ENCODE data around the gene ACTL6A.

Gene ACTL6A

GRCh38 chr3:179590669-179591068, 27.9 kb downstream of the ACTL6A start:
- DNase-seq (ENCODE audit: low read depth, low spot score) = no peak

GRCh38 chr3:179591313-179591712, 28.6 kb downstream of the ACTL6A start:
- no peak for DNase-seq (ENCODE audit: low read depth, low spot score)

GRCh38 chr3:179599531-179599930, 36.8 kb downstream of the ACTL6A start:
- DNase-seq (ENCODE audit: low read depth, low spot score) = no peak

GRCh38 chr3:179603321-179603720, 40.6 kb downstream of the ACTL6A start:
- DNase-seq (ENCODE audit: low read depth, low spot score) = no peak

GRCh38 chr3:179603831-179604230, 41.1 kb downstream of the ACTL6A start:
- no peak for DNase-seq (ENCODE audit: low read depth, low spot score)

GRCh38 chr3:179604321-179605078, 41.8 kb downstream of the ACTL6A start, which contains the start of the genes MRPL47 and NDUFB5:
Gene MRPL47 (minus strand): TSS chr3:179604638. CDS start chr3:179604624, 14 bp downstream.
Gene NDUFB5 (plus strand): TSS chr3:179604794. CDS start chr3:179604816, 22 bp downstream.
- peak; percentile 97 for DNase-seq (ENCODE audit: low read depth, low spot score)

GRCh38 chr3:179606534-179607085, 43.9 kb downstream of the ACTL6A start:
- DNase-seq (ENCODE audit: low read depth, low spot score) = no peak

GRCh38 chr3:179608931-179609720, 46.4 kb downstream of the ACTL6A start:
- DNase-seq (ENCODE audit: low read depth, low spot score) = no peak

- DNase-seq (ENCODE audit: low read depth, low spot score) = no peak
Measured at GRCh38 chr3:179610066-179610465, 47.3 kb downstream of the ACTL6A start.

- DNase-seq (ENCODE audit: low read depth, low spot score) = no peak
Measured at GRCh38 chr3:179613807-179614206, 51.1 kb downstream of the ACTL6A start.

- no peak for DNase-seq (ENCODE audit: low read depth, low spot score)
Measured at GRCh38 chr3:179615458-179616173, 52.9 kb downstream of the ACTL6A start.

GRCh38 chr3:179622023-179622422, 59.3 kb downstream of the ACTL6A start:
- DNase-seq (ENCODE audit: low read depth, low spot score) = no peak

- DNase-seq (ENCODE audit: low read depth, low spot score) = no peak
Measured at GRCh38 chr3:179624451-179624850, 61.7 kb downstream of the ACTL6A start.

- no peak for DNase-seq (ENCODE audit: low read depth, low spot score)
Measured at GRCh38 chr3:179630753-179631451, 68.2 kb downstream of the ACTL6A start.
